ENCODE measurements around the gene C19orf44.

DNA sequence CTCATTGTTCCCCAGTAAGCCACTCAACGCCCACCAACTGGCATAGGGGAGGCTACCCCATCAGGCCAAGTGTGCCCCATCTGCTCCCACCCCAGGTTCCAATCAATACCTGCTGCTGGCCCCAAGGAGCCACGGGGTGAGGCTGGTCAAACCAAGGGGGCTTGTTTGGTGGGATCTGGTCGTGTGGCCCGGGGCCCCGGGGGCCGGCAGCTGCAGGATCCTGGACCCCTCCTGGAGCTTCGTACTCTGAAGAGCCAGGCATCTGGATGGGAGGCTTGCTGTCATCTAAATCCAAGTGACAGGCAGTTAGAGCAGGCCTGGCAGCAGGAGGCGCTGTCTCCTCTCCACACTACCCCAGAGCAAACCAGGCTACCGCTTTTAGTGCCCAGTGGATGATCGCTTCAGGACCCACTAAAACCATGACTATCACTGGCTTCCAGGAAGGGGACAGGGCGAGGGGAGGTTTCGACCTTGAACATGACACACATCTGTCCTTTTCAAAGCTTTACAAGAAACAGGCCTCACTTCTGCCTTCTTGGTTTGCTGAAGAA, 31.9 kb downstream of the C19orf44 start:
- TF ChIP-seq EZH2phosphoT487 (IDR thresholded peaks at IDR 0.05; ENCODE audit: insufficient read depth, low read depth) (no peak), EZH2 (IDR thresholded peaks at IDR 0.05; ENCODE audit: insufficient read depth, poor library complexity, severe bottlenecking) (no peak)

Measured in GM23248 (cell line).